ENCODE results near the gene CCR6. TPM values are rescaled to one million over a fixed set of nuclear protein-coding genes. Genes with fewer than 3 reads are reported as not detected.
A peak's percentile ranks its signal among the peaks of the same experiment; 100 is the strongest.
"Not testable (repeated sequence)": the region's sequence is repeated elsewhere in the genome, so short reads cannot be mapped to it uniquely, and the experiment has no call there.

The CCR6 gene
- total RNA-seq, 1 donor from 2014 or later: not detected

DNA sequence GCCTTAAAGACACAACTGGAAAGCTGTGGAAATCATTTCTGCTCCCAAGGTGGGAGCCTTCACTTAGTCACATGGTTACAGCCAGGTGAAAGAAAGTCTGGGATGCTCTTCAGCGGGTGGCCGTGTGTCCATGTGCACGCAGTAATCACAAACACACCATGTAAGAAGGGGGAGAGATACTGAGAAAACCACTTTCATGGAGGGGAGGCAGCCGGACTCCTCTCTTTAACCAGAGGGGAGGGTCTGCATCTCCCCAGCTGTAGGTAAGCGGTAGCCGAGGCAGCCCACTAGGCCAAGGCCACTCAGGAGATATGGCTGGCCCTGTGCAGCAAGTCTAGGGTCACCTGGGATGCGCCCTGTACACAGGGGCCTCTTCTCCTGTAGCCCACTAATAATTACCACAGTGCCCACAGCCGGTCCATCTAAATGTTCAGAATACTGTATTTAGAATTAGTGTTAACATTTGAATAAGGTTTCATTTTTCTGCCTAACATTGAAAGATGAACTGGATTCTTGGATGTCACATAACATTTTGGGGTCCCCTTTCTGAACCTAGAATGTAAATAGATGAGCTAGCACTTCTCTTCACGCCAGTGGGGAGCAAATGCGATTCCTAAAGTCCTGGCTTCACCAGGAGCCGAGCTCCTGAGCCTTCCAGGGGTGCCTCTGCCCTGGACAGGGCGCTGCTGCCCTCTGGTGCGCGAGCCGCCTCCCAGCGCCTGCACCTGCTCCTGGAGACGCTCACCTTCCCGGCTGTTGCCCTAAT, 19.0 kb downstream of the CCR6 start:
- DNase-seq (ENCODE audit: low read depth): peak; percentile 4

GRCh38 chr6:167142433-167142761, 19.5 kb downstream of the CCR6 start:
- no peak for DNase-seq (ENCODE audit: low read depth)

- no peak for DNase-seq (ENCODE audit: low read depth)
Measured at GRCh38 chr6:167143041-167143440, 20.1 kb downstream of the CCR6 start.

DNA sequence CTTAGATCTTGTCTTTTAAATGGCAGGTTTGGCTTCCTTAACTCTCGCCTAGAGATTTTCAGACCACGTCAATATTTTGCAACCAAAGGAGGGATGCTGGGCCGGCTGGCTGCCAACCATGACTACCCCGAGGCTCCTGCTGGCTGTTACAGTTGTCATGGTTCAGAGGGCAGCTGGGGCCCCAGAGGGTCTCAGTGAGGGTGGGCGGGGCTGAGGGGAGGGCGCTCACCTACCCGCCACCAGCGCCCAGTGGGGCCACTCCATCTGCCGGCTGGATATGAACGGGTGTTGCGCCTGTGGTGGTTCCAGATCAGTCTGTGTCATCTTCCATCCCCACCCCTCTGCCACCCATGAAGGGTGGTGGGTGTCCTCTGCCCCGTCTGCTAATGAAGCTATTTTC, 22.6 kb downstream of the CCR6 start:
- no peak for DNase-seq (ENCODE audit: low read depth)

DNA sequence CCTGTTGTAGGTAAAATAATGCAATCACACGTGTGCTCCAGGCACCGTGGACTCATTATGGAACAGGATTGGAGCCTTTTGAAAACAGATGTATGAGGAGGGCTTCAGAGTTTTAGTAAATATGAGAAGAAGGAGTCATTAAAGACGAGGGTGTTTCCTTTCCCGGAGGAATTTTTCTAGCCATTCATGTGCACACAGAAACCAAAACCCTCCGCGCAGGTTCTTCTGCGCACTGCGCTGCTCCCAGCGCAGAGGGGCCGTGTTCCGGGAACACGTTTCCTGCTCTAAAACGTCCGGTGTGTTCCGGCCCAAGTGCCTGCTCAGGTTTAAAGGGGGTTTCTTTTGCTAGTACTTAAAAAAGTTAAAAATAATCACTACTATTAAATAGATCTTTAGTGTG, 23.2 kb downstream of the CCR6 start:
- no peak for DNase-seq (ENCODE audit: low read depth)

DNA sequence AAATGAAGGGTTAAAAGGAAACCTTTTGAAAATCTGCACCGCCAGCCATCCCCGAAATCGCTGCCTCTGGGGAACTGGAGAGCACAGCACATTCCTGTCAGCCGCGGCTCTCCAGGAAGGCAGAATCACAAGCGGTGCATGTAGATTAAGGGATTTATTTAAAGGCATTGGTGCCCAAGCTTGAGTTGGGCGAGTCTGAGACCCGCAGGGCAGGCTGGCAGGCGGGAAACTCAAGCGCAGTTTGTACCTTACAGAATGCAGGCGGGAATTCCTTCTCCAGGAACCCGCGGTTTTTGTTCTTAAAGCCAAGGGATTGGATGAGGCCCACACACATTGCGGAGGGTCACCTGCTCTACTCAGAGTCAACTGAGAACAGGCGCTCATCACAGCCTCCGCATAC, 24.1 kb downstream of the CCR6 start:
- DNase-seq (ENCODE audit: low read depth): no peak

DNA sequence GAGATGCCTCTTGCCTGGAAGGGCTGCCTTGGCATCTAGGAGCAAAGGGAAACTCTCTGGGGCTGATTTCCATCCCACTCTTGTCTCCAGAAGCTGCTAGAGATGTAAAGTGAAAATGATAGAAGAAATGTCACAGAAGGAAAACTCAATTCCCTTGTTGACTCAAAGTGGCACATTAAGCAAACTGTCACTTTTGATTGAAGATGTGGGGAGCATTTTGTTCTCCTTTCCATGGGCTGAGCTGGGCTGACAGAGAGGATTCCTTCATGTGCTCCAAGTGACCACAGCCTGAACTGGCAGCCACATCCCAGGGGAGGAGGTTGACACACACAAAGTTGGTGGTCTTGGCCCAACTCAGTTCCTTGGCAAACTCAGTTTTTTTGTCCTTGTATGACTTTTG, 25.1 kb downstream of the CCR6 start:
- no peak for DNase-seq (ENCODE audit: low read depth)

DNA sequence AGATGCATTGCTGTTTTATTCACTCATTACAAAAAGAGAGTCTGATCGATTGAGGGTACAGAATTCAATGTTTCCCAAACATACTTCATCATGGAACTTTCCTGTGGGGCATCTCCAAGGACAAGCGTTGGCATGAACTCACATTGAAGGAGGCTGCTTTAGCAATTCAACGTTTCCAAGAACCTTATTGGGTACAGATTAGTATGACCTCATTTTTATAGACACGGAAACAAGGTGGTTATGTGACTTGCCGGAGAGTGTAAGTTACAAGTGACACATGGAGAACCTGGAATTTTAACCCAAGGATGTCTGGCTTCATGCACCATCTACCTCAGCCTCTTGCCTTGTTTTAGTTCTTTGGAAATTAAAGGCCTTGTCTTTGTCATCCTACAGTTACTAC, 26.1 kb downstream of the CCR6 start:
- no peak for DNase-seq (ENCODE audit: low read depth)

DNA sequence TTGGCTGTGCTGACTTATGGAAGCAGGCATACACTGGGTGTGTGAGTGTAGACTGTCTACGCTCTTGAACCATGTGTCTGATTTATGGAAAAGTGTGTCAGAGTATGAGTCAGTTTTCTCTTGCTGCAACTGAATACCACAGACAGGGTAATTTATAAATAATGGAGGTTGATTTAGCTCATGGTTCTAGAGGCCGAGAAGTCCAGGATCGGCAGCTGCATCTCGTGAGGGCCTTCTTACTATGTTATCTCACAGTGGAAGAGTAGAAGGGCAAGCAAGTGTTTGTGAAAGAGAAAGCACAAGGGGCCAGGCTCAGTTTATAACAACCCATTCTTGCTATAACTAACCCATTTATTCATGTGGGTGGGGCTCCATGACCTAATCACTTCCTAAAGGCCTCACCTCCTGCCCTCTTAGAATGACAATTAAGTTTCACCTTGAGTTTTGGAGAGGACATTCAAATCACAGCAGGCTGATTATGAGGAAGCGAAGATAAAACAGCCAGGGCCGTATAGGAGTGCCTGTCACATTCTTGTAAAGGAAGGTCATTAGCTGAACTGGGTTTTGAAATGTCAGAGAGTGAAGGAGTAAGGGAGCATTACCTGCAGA, 28.1 kb downstream of the CCR6 start:
- DNase-seq (ENCODE audit: low read depth): no peak

DNA sequence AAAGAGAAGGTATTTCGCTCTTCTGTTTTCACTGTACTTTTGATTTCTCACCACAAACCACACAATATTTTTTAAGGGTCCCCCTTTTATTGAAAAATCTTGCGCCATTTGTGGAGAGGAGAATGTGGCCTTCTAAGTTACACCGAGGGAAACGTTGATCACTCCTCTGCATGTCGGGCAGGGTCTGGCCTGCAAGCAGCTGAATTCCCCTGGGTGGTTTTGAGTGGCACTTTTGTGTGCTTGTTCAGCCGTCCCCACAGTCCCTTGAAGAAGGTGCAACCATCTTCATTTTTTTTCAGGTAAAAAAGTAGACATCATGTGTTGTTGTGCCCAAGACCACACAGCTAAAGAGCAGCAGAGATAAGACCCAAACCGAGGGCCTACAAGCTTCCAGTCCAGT, 28.8 kb downstream of the CCR6 start:
- DNase-seq (ENCODE audit: low read depth): no peak

DNA sequence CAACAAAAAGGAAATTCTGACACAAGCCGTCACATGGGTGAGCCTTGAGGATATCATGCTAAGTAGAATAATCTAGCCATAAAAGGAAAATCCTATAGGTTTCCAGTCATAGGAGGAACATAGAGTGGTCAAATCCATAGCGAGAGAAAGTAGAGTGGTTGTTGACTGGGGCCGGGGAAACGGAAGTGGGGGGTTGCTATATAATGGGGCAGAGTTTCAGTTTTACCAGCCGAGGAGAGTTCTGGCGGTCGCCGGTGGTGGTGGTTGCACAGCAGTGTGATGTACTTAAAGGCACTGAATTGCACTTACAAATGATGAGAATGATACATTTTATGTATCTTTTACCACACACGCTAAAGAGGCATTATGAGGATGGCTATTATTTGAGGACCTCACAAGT, 30.0 kb downstream of the CCR6 start:
- no peak for DNase-seq (ENCODE audit: low read depth)

GRCh38 chr6:167153521-167153959, 30.6 kb downstream of the CCR6 start:
- DNase-seq (ENCODE audit: low read depth): no peak

DNA sequence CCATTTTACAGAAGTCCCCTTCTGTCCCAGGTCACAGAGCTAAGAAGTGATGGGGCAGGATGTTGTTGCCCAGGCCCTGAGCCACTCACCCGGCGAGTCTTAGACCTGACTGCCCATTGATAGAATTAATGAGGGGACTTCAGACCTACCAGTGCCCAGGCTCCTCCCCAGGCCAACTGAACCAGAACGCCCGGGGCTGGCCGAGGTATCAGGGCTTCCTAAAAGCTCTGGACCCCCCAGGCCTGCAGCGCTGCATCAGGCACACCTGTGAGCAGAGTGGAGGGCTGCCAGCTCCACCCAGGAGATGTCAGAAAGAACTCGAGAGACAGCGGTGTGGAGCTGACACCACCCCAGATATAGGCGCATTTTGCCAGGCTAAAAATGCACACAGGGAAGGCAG, 31.4 kb downstream of the CCR6 start:
- DNase-seq (ENCODE audit: low read depth): no peak

DNA sequence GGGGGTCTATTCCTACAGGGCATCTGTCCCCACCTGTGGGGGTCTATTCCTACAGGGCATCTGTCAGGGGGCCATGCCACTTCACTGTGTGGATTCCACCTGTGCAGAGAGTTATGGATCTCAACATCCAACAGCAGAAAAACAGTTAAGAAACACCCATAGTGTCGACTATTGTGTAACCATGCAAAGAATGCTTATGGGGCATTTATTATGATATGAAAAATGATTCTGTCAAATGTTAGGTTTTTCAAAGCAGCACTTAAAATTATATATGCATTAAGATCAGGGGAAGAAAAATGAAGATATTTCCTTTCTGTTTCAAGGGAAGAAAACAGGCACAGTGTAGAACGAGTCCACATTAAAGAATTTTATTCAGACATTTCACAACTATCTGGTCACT, 32.0 kb downstream of the CCR6 start:
- DNase-seq (ENCODE audit: low read depth): no peak

GRCh38 chr6:167157414-167157813, 34.5 kb downstream of the CCR6 start:
- DNase-seq (ENCODE audit: low read depth): no peak

DNA sequence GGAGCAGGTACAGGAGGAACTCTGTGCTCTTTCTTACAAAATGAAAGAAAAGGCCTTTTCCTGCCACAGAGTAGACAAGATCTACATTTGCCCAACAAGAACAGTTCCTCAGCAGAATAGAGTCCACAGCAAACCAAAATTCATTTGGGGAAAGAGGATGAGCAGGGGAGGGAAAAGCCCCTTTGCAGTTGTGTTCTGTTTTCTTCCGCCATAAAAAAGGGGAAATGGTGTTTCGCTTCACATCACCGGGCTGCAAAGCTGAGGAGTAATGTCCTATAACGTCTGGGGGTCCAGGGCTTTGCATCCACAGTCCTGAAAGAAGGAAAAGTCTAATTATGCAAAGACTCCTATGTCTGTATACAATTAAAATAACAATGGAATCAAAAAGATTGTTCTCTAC, 35.0 kb downstream of the CCR6 start, which contains the start of gene GPR31:
Gene GPR31 (minus strand): TSS at position 118 of the 400 bp plus-strand sequence. CDS start 149 bp downstream, outside the sequence.
- DNase-seq (ENCODE audit: low read depth): no peak

GRCh38 chr6:167161851-167162467, 39.1 kb downstream of the CCR6 start:
- no peak for DNase-seq (ENCODE audit: low read depth)

- no peak for DNase-seq (ENCODE audit: low read depth)
Measured at GRCh38 chr6:167162591-167162990, 39.7 kb downstream of the CCR6 start.

- DNase-seq (ENCODE audit: low read depth): no peak
Measured at GRCh38 chr6:167163476-167164011, 40.6 kb downstream of the CCR6 start.

DNA sequence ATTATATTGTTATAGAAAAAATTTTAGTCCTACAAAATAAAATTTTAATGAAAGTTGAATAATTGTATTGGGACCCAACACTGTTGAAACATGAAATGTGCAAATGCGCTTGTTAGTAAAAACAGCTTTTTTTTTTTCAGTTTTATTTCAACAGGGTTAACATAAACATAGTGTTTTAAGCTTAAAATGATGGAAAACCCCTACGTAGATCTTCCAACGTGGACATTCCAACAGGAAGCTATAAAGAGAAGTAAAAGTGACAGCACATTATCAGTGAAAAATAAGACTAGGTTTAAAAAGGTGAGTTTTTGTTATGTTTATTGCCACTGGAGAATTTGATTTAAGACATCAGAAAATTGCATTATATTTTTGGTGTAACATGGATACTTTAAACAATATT, 41.4 kb downstream of the CCR6 start:
- DNase-seq (ENCODE audit: low read depth): no peak

- no peak for DNase-seq (ENCODE audit: low read depth)
Measured at GRCh38 chr6:167165858-167166471, 43.1 kb downstream of the CCR6 start.

DNA sequence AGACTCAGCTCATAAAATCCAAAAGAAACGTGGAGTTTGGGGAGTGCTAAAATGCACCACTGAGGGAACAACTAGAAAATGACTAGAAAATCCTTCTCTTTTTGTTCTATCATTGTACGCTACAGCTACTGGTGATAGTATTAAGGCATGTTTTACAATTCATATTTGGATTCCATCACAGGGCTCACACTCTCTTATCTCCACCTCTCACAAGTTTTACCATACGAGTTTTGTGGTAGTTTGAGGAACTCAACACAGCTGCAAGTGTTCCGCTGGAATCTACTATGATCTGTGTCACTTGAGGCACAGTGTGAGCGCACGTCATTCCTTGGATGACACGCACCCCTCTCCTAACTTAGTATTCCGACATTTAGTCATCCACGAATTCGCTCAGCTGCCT, 44.8 kb downstream of the CCR6 start:
- DNase-seq (ENCODE audit: low read depth): not testable (repeated sequence)
